HUES64 (cell line): ENCODE measurements around the gene SHBG.

Experiments used
- H3K27ac ChIP-seq: 2 replicates; pipeline ENCODE4 v1.7.0; 2013; ENCODE audit warnings: low read depth, low read length, inconsistent platforms
- H3K27me3 ChIP-seq: 2 replicates; pipeline ENCODE4 v1.6.1; 2013; ENCODE audit warnings: mild to moderate bottlenecking, low read length; ENCODE audit not compliant: insufficient read depth
- H3K36me3 ChIP-seq: 2 replicates; pipeline ENCODE4 v1.6.1; 2013; ENCODE audit warnings: mild to moderate bottlenecking, low read length; ENCODE audit not compliant: insufficient read depth
- H3K4me1 ChIP-seq: 2 replicates; pipeline ENCODE4 v1.6.1; 2013; ENCODE audit warnings: mild to moderate bottlenecking, low read length, moderate library complexity; ENCODE audit not compliant: insufficient read depth
- H3K4me3 ChIP-seq: 2 replicates; pipeline ENCODE4 v1.5.1; 2013; ENCODE audit warnings: mild to moderate bottlenecking, low read length, moderate library complexity
- H3K9ac ChIP-seq: 2 replicates; pipeline ENCODE4 v1.6.1; 2013; ENCODE audit warnings: mild to moderate bottlenecking, low read depth, low read length
- H3K9me3 ChIP-seq: 2 replicates; pipeline ENCODE4 v1.6.1; 2013; ENCODE audit warnings: low read depth, low read length; ENCODE audit not compliant: insufficient read depth
- WGBS: fragments of 150-250, 120-280 bp; methylation state at CpG from one replicate; pipeline ENCODE4 v1.1.7; 2013; ENCODE audit warnings: missing lambda C conversion rate; 5-methylcytosine and 5-hydroxymethylcytosine counted together

SHBG gene

DNA sequence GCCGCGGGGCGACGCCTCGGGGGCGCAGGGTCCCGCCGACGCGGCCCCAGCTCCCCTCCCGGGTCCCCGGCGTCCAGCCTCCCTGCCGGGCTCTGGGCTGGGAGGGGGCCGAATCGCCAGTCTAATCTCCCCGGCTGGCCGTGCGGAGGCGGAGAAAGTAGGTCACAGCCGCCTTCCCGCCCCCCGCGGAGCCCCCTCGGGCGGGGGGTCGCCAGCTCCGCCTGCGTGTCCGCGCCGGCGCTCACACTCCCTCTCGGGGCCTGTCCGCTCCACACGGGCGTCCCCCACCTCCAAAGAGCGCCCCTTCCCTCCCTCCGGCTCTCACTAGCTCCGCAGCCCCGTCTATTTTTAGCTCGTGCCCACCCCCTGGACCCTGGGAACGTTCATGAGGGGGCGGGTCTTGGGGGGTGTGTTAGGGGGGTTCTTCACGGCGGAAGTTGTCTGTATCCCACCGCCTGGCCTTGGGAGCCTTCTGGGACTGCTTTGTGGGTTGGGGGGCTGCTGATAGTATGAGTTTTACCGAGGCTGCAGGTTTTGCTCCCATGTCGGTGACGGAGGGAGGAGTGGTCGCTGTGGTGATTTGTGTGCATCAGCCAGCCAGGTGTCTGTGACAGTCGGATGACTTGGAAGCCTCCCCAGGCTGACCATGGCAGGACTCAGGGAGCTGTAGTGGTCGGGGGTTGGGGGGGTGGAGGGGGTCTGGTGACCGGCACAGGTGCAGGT lies 21.9 kb downstream of the SHBG start:
- Histone ChIP-seq H3K4me3 (peak overlapping the region; percentile 66), H3K27me3 (peaks cover 37% of the 10 kb centered on the region), H3K9ac (peak overlapping the region; percentile 32; the same call in 1 of the 2 replicates), H3K27ac (no peak overlapping the region), H3K9me3 (no peaks in the 10 kb centered on the region), H3K36me3 (peaks cover 12% of the 10 kb centered on the region; the same call in 1 of the 2 replicates), H3K4me1 (peaks cover 10% of the 10 kb centered on the region)
- WGBS: 4% methylated on average over 54 of the region's 54 CpGs

DNA sequence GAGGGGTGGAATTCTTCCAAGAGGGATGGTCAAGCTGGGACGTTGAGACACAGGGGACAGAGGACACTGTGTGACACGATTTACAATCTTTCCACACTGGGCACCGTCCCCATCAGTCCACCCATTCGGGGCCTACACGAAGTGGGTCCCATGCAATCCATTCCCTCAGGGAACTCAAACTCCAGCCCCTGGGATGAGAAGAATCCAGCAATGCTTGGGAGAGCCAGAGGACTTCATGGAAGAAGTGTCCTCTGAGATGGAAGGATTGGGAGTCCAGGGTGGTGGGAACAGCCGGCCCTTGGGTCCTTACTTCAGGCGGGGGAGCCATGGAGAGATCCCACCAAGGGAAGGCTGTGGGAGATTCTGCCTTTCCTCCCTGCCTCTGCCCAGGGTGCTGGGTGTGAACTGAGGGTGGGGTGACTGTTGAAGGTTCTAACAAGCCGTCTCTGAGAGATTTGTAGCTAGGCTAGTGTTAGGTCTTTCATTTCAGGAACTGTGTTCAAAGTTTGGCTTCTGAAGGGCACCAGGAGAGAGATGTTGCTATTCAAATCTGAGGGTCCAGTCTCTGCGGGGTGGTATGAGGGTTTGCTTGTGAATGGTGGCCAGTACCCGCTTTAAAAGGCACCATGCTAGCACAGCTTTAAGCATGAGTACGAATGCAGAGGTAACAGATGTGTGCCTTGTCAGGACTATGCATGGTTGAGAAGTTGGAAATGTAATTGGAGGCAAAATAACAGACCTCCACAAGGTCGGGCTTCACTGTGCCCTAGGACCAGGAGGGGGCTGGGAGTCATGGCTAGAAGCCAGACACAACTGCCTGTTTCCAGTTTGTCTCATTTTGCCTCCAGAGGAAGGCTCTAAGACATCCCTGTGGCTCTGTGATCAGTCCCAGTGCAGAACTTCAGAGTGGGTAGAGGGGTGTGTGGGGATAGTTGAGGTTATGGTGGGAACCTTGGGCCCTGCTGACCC lies 22.7 kb downstream of the SHBG start:
- no peak overlapping the region for H3K9ac ChIP-seq

DNA sequence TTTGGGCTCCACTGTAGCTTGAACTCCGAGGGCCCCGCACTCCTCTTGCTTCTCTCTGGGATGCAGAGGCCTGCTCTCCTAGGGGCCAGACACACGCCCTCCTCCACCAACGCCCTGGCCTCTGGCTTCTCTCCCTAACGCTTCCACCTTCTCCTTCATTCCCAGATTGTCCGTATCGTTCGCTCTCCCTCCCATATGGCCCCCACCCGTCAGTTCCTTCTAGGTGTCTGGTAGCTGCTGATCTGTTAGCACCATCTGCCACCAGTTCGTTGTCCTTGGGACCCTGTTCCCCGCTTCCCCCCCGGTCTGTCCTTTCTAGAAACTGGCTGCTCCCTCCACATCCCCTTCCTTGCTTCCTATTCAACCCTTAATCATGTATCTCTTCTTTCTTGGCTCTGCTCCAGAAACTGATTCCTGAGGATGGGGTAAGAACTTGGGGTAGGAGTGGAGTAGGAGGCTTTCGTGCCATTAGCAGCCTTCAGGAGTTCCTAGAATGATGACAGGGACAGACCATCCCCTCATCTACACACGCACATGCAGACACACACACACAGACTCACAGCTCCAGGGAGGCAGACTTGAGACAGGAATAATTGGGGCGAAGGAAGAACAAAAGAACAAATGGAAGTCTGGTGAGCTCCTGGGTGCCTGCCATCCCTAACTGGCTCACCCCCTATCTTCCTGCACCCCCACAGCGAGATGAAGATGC lies 25.1 kb downstream of the SHBG start:
- H3K27me3 ChIP-seq: peaks cover 28% of the 10 kb centered on the region
- H3K27ac ChIP-seq: no peak overlapping the region
- no peak overlapping the region for H3K4me3 ChIP-seq
- H3K36me3 ChIP-seq: peaks cover 12% of the 10 kb centered on the region; the same call in 1 of the 2 replicates
- H3K4me1 ChIP-seq: peaks cover 21% of the 10 kb centered on the region
- H3K9ac ChIP-seq: no peak overlapping the region
- H3K9me3 ChIP-seq: no peaks in the 10 kb centered on the region
- WGBS: 89% methylated on average over 15 of the region's 16 CpGs

More for the DNA sequence above, 22.7 kb downstream of the SHBG start:
- Histone ChIP-seq H3K4me1 (peaks cover 16% of the 10 kb centered on the region), H3K27ac (no peak overlapping the region), H3K9me3 (no peaks in the 10 kb centered on the region), H3K27me3 (peaks cover 37% of the 10 kb centered on the region), H3K36me3 (peaks cover 12% of the 10 kb centered on the region; the same call in 1 of the 2 replicates), H3K4me3 (peak overlapping the region; percentile 66; the same call in 1 of the 2 replicates)
- 79% methylated on average over 12 of the region's 12 CpGs for WGBS

GRCh38 chr17:7655541-7655840 lies 25.6 kb downstream of the SHBG start:
- Histone ChIP-seq H3K27me3 (peaks cover 24% of the 10 kb centered on the region), H3K9me3 (no peaks in the 10 kb centered on the region), H3K4me1 (peaks cover 21% of the 10 kb centered on the region), H3K9ac (no peak overlapping the region), H3K27ac (no peak overlapping the region), H3K4me3 (no peak overlapping the region), H3K36me3 (peaks cover 12% of the 10 kb centered on the region; the same call in 1 of the 2 replicates)
- WGBS: 94% methylated on average over 17 of the region's 17 CpGs

DNA sequence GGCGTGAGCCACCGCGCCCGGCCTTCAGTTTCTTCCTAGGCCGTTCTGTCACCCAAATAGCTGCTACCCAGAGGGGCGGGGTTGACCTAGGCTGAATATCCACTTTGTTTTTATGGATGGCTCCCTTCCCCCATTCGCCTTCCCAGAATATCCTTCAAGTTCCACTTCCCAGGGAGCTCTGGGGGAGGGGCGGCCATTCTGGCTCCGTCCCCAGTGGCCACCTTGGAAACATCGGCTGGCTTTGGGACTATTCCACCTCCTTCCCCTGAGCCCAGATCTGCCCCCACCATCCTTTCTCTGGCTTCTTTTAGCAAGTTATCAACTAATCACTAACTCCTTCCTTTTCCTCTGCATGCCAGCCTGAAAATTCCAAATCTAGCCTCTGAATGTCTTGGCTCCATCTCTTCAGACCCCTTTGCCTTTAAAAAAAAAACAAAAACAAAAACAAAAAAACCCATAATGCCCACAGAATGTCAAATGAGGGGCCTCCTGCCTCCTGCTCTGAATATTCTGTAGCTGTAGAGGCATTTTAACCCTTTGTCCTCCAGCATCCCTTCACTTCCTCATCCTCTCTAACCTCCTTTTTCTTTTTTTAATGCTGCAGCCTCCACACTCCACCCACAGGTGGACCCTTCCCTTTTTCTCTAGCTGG lies 27.1 kb downstream of the SHBG start:
- H3K4me3 ChIP-seq: peak overlapping the region; percentile 31
- H3K9ac ChIP-seq: peak overlapping the region; percentile 36; the same call in 1 of the 2 replicates
- H3K36me3 ChIP-seq: peaks cover 12% of the 10 kb centered on the region; the same call in 1 of the 2 replicates
- H3K9me3 ChIP-seq: no peaks in the 10 kb centered on the region
- 5% methylated on average over 10 of the region's 10 CpGs for WGBS
- H3K27me3 ChIP-seq: peaks cover 11% of the 10 kb centered on the region; the same call in 1 of the 2 replicates
- H3K4me1 ChIP-seq: peaks cover 21% of the 10 kb centered on the region
- peak overlapping the region; percentile 52; the same call in 1 of the 2 replicates for H3K27ac ChIP-seq

DNA sequence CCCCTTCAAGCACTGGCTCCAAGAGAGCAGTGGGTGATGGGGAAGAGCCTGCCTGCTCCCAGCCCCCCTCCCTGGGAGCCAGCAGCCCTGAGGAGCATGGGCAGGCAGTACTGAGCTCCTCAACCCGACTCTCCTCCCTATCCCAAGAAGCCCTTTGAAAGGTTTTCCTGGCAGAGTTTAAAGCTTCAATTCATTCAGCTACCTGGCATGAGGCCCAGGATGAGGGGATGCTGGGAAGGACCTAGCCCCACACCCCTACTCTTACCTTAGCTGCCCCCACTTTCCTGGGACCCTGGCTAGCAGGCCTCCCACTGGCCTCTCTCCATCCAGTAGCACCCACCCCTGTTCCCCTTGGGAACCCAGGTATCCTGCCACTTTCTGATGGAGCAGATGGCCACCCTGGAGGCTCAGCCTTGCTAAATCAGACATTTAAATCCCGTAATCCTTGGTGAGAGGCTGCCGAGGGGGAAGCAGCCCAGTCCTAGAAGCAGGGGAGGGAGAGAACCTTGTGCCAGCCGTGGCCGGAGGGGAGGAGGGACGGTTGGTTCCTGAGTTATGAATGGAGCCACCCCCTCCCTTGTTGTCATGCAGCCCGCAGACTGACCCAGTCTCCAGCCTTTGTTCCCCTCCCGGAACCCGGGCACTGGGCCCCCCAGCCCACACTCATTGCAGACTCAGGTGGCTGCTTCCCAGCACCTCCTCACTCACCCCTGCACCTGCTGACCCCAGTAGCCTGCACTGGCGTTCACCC lies 37.9 kb downstream of the SHBG start:
- Histone ChIP-seq H3K36me3 (peaks cover 56% of the 10 kb centered on the region), H3K4me1 (no peaks in the 10 kb centered on the region), H3K9ac (no peak overlapping the region), H3K9me3 (no peaks in the 10 kb centered on the region), H3K27ac (no peak overlapping the region; the same call in 1 of the 2 replicates), H3K4me3 (no peak overlapping the region), H3K27me3 (no peaks in the 10 kb centered on the region)
- 84% methylated on average over 10 of the region's 10 CpGs for WGBS

DNA sequence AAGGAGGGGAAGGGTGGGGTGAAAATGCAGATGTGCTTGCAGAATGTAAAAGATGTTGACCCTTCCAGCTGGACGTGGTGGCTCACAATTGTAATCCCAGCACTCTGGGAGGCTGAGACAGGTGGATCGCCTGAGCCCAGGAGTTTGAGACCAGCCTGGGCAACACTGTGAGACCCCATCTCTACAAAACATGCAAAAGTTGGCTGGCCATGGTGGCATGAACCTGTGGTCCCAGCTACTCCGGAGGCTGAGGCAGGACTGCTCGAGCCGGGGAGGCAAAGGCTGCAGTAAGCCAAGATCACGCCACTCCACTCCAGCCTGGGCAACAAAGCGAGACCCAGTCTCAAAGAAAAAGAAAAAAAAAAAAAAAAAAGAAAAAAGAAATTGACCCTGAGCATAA lies 38.5 kb downstream of the SHBG start:
- WGBS: 89% methylated on average over 7 of the region's 7 CpGs
- no peak overlapping the region for H3K27ac ChIP-seq
- peaks cover 4% of the 10 kb centered on the region; the same call in 1 of the 2 replicates for H3K9me3 ChIP-seq
- H3K4me1 ChIP-seq: no peaks in the 10 kb centered on the region
- peaks cover 62% of the 10 kb centered on the region for H3K36me3 ChIP-seq
- H3K27me3 ChIP-seq: no peaks in the 10 kb centered on the region
- H3K9ac ChIP-seq: no peak overlapping the region
- H3K4me3 ChIP-seq: no peak overlapping the region

DNA sequence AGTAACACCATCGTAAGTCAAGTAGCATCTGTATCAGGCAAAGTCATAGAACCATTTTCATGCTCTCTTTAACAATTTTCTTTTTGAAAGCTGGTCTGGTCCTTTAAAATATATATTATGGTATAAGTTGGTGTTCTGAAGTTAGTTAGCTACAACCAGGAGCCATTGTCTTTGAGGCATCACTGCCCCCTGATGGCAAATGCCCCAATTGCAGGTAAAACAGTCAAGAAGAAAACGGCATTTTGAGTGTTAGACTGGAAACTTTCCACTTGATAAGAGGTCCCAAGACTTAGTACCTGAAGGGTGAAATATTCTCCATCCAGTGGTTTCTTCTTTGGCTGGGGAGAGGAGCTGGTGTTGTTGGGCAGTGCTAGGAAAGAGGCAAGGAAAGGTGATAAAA lies 43.3 kb downstream of the SHBG start:
- Histone ChIP-seq H3K9me3 (peaks cover 8% of the 10 kb centered on the region; the same call in 1 of the 2 replicates), H3K36me3 (peaks cover 69% of the 10 kb centered on the region), H3K4me1 (peaks cover 14% of the 10 kb centered on the region), H3K9ac (no peak overlapping the region), H3K27me3 (no peaks in the 10 kb centered on the region), H3K4me3 (no peak overlapping the region), H3K27ac (no peak overlapping the region)
- 82% methylated on average over 2 of the region's 2 CpGs for WGBS

DNA sequence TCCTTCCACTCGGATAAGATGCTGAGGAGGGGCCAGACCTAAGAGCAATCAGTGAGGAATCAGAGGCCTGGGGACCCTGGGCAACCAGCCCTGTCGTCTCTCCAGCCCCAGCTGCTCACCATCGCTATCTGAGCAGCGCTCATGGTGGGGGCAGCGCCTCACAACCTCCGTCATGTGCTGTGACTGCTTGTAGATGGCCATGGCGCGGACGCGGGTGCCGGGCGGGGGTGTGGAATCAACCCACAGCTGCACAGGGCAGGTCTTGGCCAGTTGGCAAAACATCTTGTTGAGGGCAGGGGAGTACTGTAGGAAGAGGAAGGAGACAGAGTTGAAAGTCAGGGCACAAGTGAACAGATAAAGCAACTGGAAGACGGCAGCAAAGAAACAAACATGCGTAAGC lies 45.0 kb downstream of the SHBG start:
- Histone ChIP-seq H3K4me1 (peaks cover 14% of the 10 kb centered on the region), H3K9me3 (peaks cover 8% of the 10 kb centered on the region; the same call in 1 of the 2 replicates), H3K4me3 (no peak overlapping the region), H3K9ac (no peak overlapping the region), H3K27me3 (no peaks in the 10 kb centered on the region), H3K36me3 (peaks cover 56% of the 10 kb centered on the region), H3K27ac (no peak overlapping the region)
- WGBS: 89% methylated on average over 14 of the region's 14 CpGs

DNA sequence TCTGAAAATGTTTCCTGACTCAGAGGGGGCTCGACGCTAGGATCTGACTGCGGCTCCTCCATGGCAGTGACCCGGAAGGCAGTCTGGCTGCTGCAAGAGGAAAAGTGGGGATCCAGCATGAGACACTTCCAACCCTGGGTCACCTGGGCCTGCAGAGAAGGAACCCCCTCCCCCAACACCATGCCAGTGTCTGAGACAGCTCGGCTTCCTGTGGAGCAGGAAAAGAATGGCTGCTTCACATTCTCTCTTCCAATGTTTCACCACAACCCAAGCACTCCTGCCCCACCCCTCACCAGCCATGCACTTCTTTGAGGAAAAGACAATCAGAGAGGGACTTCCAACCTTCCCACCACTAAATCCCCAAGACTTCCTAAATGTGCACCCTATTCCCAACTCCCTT lies 46.6 kb downstream of the SHBG start:
- Histone ChIP-seq H3K9me3 (peaks cover 8% of the 10 kb centered on the region; the same call in 1 of the 2 replicates), H3K4me1 (peaks cover 14% of the 10 kb centered on the region), H3K27me3 (no peaks in the 10 kb centered on the region), H3K27ac (peak overlapping the region; percentile 61), H3K9ac (peak overlapping the region; percentile 50), H3K4me3 (peak overlapping the region; percentile 15; the same call in 1 of the 2 replicates), H3K36me3 (peaks cover 41% of the 10 kb centered on the region)
- WGBS: 47% methylated on average over 5 of the region's 5 CpGs
